H1 (cell line): ENCODE data around the gene MTAP. TPM values are rescaled to one million over a fixed set of nuclear protein-coding genes. Genes with fewer than 3 reads are reported as not detected.
A peak's percentile ranks its signal among the peaks of the same experiment; 100 is the strongest.

Experiments
- CTCF ChIA-PET: fragments of 300-600 bp; sonication (Branson Sonifier 250); formaldehyde crosslinking; loops from one replicate; lab custom pipeline; 2021; ENCODE audit not compliant: partially characterized antibody; lab: Charles Lee
- POLR2A ChIA-PET: fragments of 300-600 bp; sonication (Branson Sonifier 250); formaldehyde crosslinking; loops from one replicate; lab custom pipeline; 2021; ENCODE audit warnings: inconsistent platforms; ENCODE audit not compliant: partially characterized antibody; lab: Charles Lee
- DNase-seq, 2 experiments: peaks; one replicate each; pipeline versions ENCODE4 v3.0.0 to v3.0.0-alpha.2; 2010 to 2022; ENCODE audit warnings: low spot score in 2 of 2, low read depth in 1 of 2, mixed read lengths in 1 of 2
- FAIRE-seq: peaks from 2 replicates; lab custom pipeline; 2011; peaks lifted over from hg19 to GRCh38; lab: Jason Lieb, UNC
- H2AFZ ChIP-seq: 2 replicates; pipeline ENCODE4 v1.8.1; 2012; ENCODE audit warnings: low read length, inconsistent platforms
- H2AK5ac ChIP-seq: 2 replicates; pipeline ENCODE4 v1.6.1; 2013; ENCODE audit warnings: low read depth, low read length
- H2BK120ac ChIP-seq: replicated peaks from 2 replicates; pipeline ENCODE3; 2013; ENCODE audit warnings: low read depth, low read length, inconsistent platforms
- H2BK12ac ChIP-seq: 2 replicates; pipeline ENCODE4 v1.6.1; 2013; ENCODE audit warnings: low read depth, low read length
- H2BK15ac ChIP-seq: 2 replicates; pipeline ENCODE4 v1.6.1; 2013; ENCODE audit warnings: low read length
- H2BK20ac ChIP-seq: 2 replicates; pipeline ENCODE4 v1.6.1; 2013; ENCODE audit warnings: low read length
- H2BK5ac ChIP-seq: 2 replicates; pipeline ENCODE4 v1.6.1; 2013; ENCODE audit warnings: low read depth, low read length
- H3K14ac ChIP-seq: 2 replicates; pipeline ENCODE4 v1.6.1; 2013; ENCODE audit warnings: inconsistent platforms; ENCODE audit not compliant: insufficient read length
- H3K18ac ChIP-seq: 2 replicates; pipeline ENCODE4 v1.6.1; 2013; ENCODE audit warnings: low read length; ENCODE audit errors: extremely low read depth
- H3K23ac ChIP-seq: 2 replicates; pipeline ENCODE4 v1.6.1; 2013; ENCODE audit warnings: inconsistent platforms; ENCODE audit not compliant: insufficient read length
- H3K23me2 ChIP-seq: 2 replicates; pipeline ENCODE4 v1.6.1; 2013; ENCODE audit warnings: low read depth, low read length
- H3K27ac ChIP-seq: 2 replicates; pipeline ENCODE4 v1.6.1; 2011; ENCODE audit warnings: low read depth, low read length, inconsistent platforms
- H3K27me3 ChIP-seq, 4 experiments: replicated peaks in 1 of 4; 1 replicate in 1 of 4; 2 replicates in 3 of 4; pipeline versions ENCODE4 v1.6.1 to v1.8.1; 2011 to 2013; ENCODE audit warnings: low read length in 3 of 4, mild to moderate bottlenecking in 3 of 4, inconsistent platforms in 2 of 4, mixed read lengths in 2 of 4, moderate library complexity in 1 of 4; ENCODE audit not compliant: control insufficient read depth in 3 of 4, insufficient read depth in 3 of 4; ENCODE audit errors: extremely low read depth in 1 of 4
- H3K36me3 ChIP-seq, 4 experiments: 2 replicates each; pipeline versions ENCODE4 v1.6.1 to v1.8.1; 2011 to 2013; ENCODE audit warnings: mild to moderate bottlenecking in 4 of 4, low read length in 3 of 4, moderate library complexity in 2 of 4, control low read depth in 1 of 4, inconsistent platforms in 1 of 4; ENCODE audit not compliant: insufficient read depth in 4 of 4, control insufficient read depth in 2 of 4
- H3K4ac ChIP-seq: replicated peaks from 2 replicates; pipeline ENCODE3; 2013; ENCODE audit warnings: low read length, low read depth, mixed read lengths, inconsistent platforms; ENCODE audit not compliant: insufficient read length
- H3K4me1 ChIP-seq, 4 experiments: replicated peaks in 1 of 4; 1 replicate in 1 of 4; 2 replicates in 3 of 4; pipeline versions ENCODE4 v1.6.1 to v1.8.1; 2011 to 2013; ENCODE audit warnings: low read length in 3 of 4, inconsistent platforms in 2 of 4, mixed read lengths in 1 of 4; ENCODE audit not compliant: insufficient read depth in 4 of 4, control insufficient read depth in 3 of 4
- H3K4me2 ChIP-seq, 2 experiments: 2 replicates each; pipeline versions ENCODE4 v1.6.1 to v1.8.1; 2011 to 2013; ENCODE audit warnings: low read depth in 2 of 2, low read length in 2 of 2, control low read depth in 1 of 2, inconsistent platforms in 1 of 2, mild to moderate bottlenecking in 1 of 2; ENCODE audit not compliant: insufficient read depth in 1 of 2
- H3K4me3 ChIP-seq, 4 experiments: fragments of 200-600, 300-600 bp in 1 of 4; sonication (generic), shearing (Covaris generic), sonication (Bioruptor Twin) in 1 of 4; 2 replicates each; pipeline versions ENCODE4 v1.5.1 to v1.8.1; 2011 to 2016; ENCODE audit warnings: low read length in 4 of 4, low read depth in 3 of 4, control low read depth in 2 of 4, inconsistent platforms in 2 of 4, mild to moderate bottlenecking in 2 of 4, mixed read lengths in 1 of 4, moderate library complexity in 1 of 4; ENCODE audit not compliant: insufficient read depth in 2 of 4; ENCODE audit errors: extremely low read depth in 1 of 4
- H3K56ac ChIP-seq: replicated peaks from 2 replicates; pipeline ENCODE3; 2013; ENCODE audit warnings: low read depth, mild to moderate bottlenecking, mixed read lengths, low read length, inconsistent platforms; ENCODE audit not compliant: insufficient read length
- H3K79me1 ChIP-seq: 2 replicates; pipeline ENCODE4 v1.6.1; 2013; ENCODE audit warnings: low read depth, low read length, control low read depth
- H3K79me2 ChIP-seq, 2 experiments: 2 replicates each; pipeline versions ENCODE4 v1.6.1 to v1.8.1; 2012 to 2013; ENCODE audit warnings: low read length in 2 of 2, mild to moderate bottlenecking in 2 of 2, inconsistent platforms in 1 of 2; ENCODE audit not compliant: insufficient read depth in 2 of 2, control insufficient read depth in 1 of 2
- H3K9ac ChIP-seq, 4 experiments: replicated peaks in 1 of 4; 1 replicate in 1 of 4; 2 replicates in 3 of 4; pipeline versions ENCODE4 v1.6.1 to v1.8.1; 2011 to 2013; ENCODE audit warnings: low read depth in 3 of 4, low read length in 3 of 4, control low read depth in 2 of 4, mild to moderate bottlenecking in 2 of 4, moderate library complexity in 2 of 4, inconsistent platforms in 1 of 4; ENCODE audit errors: extremely low read depth in 1 of 4
- H3K9me3 ChIP-seq, 2 experiments: 2 replicates each; pipeline versions ENCODE4 v1.6.1 to v1.8.1; 2012 to 2013; ENCODE audit warnings: mild to moderate bottlenecking in 2 of 2, moderate library complexity in 2 of 2, control low read depth in 1 of 2, inconsistent platforms in 1 of 2, low read depth in 1 of 2, low read length in 1 of 2, mixed read lengths in 1 of 2; ENCODE audit not compliant: insufficient read depth in 2 of 2
- H4K20me1 ChIP-seq, 2 experiments: replicated peaks in 1 of 2; 2 replicates each; pipeline versions ENCODE3 to v1.8.1; 2011 to 2013; ENCODE audit warnings: inconsistent platforms in 2 of 2, low read length in 2 of 2, mild to moderate bottlenecking in 1 of 2; ENCODE audit not compliant: insufficient read depth in 2 of 2, control insufficient read depth in 1 of 2
- H4K5ac ChIP-seq: 2 replicates; pipeline ENCODE4 v1.6.1; 2013; ENCODE audit warnings: low read length, low read depth, mixed read lengths, inconsistent platforms; ENCODE audit not compliant: insufficient read length
- H4K8ac ChIP-seq: 2 replicates; pipeline ENCODE4 v1.8.0; 2013; ENCODE audit warnings: mild to moderate bottlenecking, moderate library complexity, low read length, inconsistent platforms; ENCODE audit not compliant: insufficient read depth; ENCODE audit errors: extremely low read depth
- H4K91ac ChIP-seq: replicated peaks from 2 replicates; pipeline ENCODE3; 2013; ENCODE audit warnings: low read length, mixed read lengths, inconsistent platforms; ENCODE audit not compliant: insufficient read length
- CBX8 ChIP-seq: fragments of 300-800, 300-1000 bp; sonication (generic); IDR thresholded peaks from 2 replicates; pipeline ENCODE4 v1.7.1; 2016; ENCODE audit warnings: low read depth, low read length, borderline replicate concordance
- CREB1 ChIP-seq: IDR thresholded peaks from 2 replicates; pipeline ENCODE4 v1.6.1; 2012; ENCODE audit warnings: inconsistent platforms
- CTBP2 ChIP-seq: IDR thresholded peaks from 2 replicates; pipeline ENCODE4 v1.7.0; 2011; ENCODE audit warnings: borderline replicate concordance, mild to moderate bottlenecking, moderate library complexity, mixed read lengths, low read length; ENCODE audit not compliant: insufficient read depth, insufficient read length
- EZH2 ChIP-seq: fragments of 200-600 bp; sonication (generic); IDR thresholded peaks from 2 replicates; pipeline ENCODE4 v1.7.1; 2012; ENCODE audit warnings: low read depth, mild to moderate bottlenecking, moderate library complexity, low read length, inconsistent platforms; ENCODE audit not compliant: severe bottlenecking
- RNF2 ChIP-seq: fragments of 200-900, 300-1000 bp; sonication (generic); IDR thresholded peaks from 2 replicates; pipeline ENCODE4 v1.7.1; 2016; ENCODE audit warnings: borderline replicate concordance, low read depth, mild to moderate bottlenecking, antibody characterized with exemption, low read length; ENCODE audit not compliant: poor library complexity, severe bottlenecking; ENCODE audit errors: missing control alignments
- SUZ12 ChIP-seq: fragments of 200-600 bp; sonication (generic); IDR thresholded peaks from 2 replicates; pipeline ENCODE4 v1.6.1; 2012; ENCODE audit warnings: mild to moderate bottlenecking, inconsistent platforms, low read length, moderate library complexity, mixed read lengths
- YY1 ChIP-seq: IDR thresholded peaks from 2 replicates; pipeline ENCODE4 v1.6.1; 2011; ENCODE audit warnings: low read depth, mild to moderate bottlenecking, low read length
- ZNF274 ChIP-seq: IDR thresholded peaks from 2 replicates; pipeline ENCODE4 v1.7.0; 2012; ENCODE audit warnings: low read length, borderline replicate concordance; ENCODE audit errors: extremely low read depth
- WGBS, 2 experiments: shearing (Covaris generic) in 1 of 2; methylation state at CpG; one replicate each; pipeline versions ENCODE4 v1.1.6 to v1.1.7; 2013 to 2015; ENCODE audit warnings: low lambda C conversion rate in 2 of 2, mixed read lengths in 2 of 2, inconsistent platforms in 1 of 2, low coverage in 1 of 2, missing lambda C conversion rate in 1 of 2; ENCODE audit not compliant: insufficient replicate concordance in 2 of 2, insufficient coverage in 1 of 2, insufficient read length in 1 of 2; ENCODE audit errors: extremely low coverage in 1 of 2, missing lambda C conversion rate in 1 of 2; 5-methylcytosine and 5-hydroxymethylcytosine counted together
- polyA plus RNA-seq, 7 experiments: library from polyadenylated mRNA; depleted of rRNA in 3 of 7; stranded (reverse) in 5 of 7; unstranded in 2 of 7; fragments of >200 nt in 5 of 7; fragments of 200-250 nt in 2 of 7; gene quantifications; 1 replicate in 5 of 7; 2 replicates in 1 of 7; 4 replicates in 1 of 7; pipeline versions ENCODE4 v1.2.1 to v1.2.3, GENCODE V29; 2011 to 2013; ENCODE audit warnings: missing spikeins in 2 of 7, mixed read lengths in 2 of 7
- total RNA-seq: library from RNA; stranded (reverse); fragmentation: NEBNext Ultra II Directional; extraction: Animal tissue kit (Norgen Biotek cat#: 25700); gene quantifications from 2 replicates; pipeline ENCODE4 v1.2.1, GENCODE V29; 2021

The MTAP gene
- total and polyA plus RNA-seq, 2 of the 8 experiments (the other 6 are each of a cell fraction or from before 2014, with no cell fraction given), result 16.4 to 100 TPM

GRCh38 chr9:21968331-21969010 is 166.0 kb downstream of the MTAP start:
- Histone ChIP-seq H3K79me2 (no peaks in the 10 kb centered on the region), H3K4me1 (peaks cover 7 to 25% (median 14%) of the 10 kb centered on the region in 4 experiments), H3K18ac (no peak overlapping the region), H4K91ac (no peak overlapping the region), H2BK5ac (no peak overlapping the region), H2BK12ac (0 out of 2 replicates have a peak overlapping the region, but pooled peaks have one; percentile 29), H2BK20ac (no peak overlapping the region), H2BK15ac (no peak overlapping the region), H2BK120ac (no peak overlapping the region), H3K9me3 (0 out of 4 replicates have a peak, but pooled peaks cover 0 to 3% of the 10 kb centered on the region in 2 experiments), H3K27me3 (peaks cover 80 to 100% (median 93%) of the 10 kb centered on the region in 4 experiments), H3K4ac (no peak overlapping the region), H3K56ac (no peak overlapping the region), H4K20me1 (peaks cover 14 to 35% of the 10 kb centered on the region in 2 experiments), H3K14ac (no peak overlapping the region), H3K9ac (no peak overlapping the region), H2AK5ac (no peak overlapping the region), H3K23ac (no peak overlapping the region), H4K5ac (no peak overlapping the region)
- no peak for FAIRE-seq
- TF ChIP-seq RNF2 (peak; percentile 91), ZNF274 (no peak), EZH2 (peak; percentile 99), CREB1 (no peak), CTBP2 (no peak), SUZ12 (peak; percentile 100), YY1 (peak; percentile 62), CBX8 (peak; percentile 50; the same call in 1 of the 2 replicates)
- TF ChIP-seq, all 59 proteins: peak for 5
- Histone ChIP-seq H3K4me2 (peak overlapping the region; percentile 43 to 53), H3K23me2 (no peaks in the 10 kb centered on the region; the same call in 1 of the 2 replicates), H4K8ac (peak overlapping the region; percentile 59; the same call in 1 of the 2 replicates), H2AFZ (no peak overlapping the region), H3K4me3 (peak overlapping the region in 1 of 4 experiments; percentile 25; a peak in 1 of 8 replicates), H3K79me1 (no peaks in the 10 kb centered on the region), H3K27ac (no peak overlapping the region), H3K36me3 (peaks cover 0 to 8% (median 0%) of the 10 kb centered on the region in 4 experiments; a peak in 2 of 8 replicates)
- DNase-seq, result peak in 1 of 2 experiments; percentile 59
- CTCF ChIA-PET, result interaction anchor here (0.7 to 7.4 kb wide), 13 partner anchors 11 to 157 kb away, joined by 3 to 57 read pairs (median 5); partner anchors contain the start of gene CDKN2B
- WGBS, 2 experiments, result 2% methylated on average over 39 of the region's 41 CpGs; no CpG with 5 or more reads in 1 of the 2 experiments
- POLR2A ChIA-PET, result interaction anchor here (0.6 to 1.7 kb wide), 4 partner anchors 8 to 175 kb away, joined by 3 to 5 read pairs (median 3); partner anchors contain the start of genes CDKN2A and CDKN2B-AS1
